ENCODE measurements around the gene FADS6. TPM values are rescaled to one million over a fixed set of nuclear protein-coding genes. Genes with fewer than 3 reads are reported as not detected.

Gene FADS6
- total and polyA plus RNA-seq, 2 donors (not counting 3 experiments of a cell fraction or from before 2014, with no cell fraction given): not detected

DNA sequence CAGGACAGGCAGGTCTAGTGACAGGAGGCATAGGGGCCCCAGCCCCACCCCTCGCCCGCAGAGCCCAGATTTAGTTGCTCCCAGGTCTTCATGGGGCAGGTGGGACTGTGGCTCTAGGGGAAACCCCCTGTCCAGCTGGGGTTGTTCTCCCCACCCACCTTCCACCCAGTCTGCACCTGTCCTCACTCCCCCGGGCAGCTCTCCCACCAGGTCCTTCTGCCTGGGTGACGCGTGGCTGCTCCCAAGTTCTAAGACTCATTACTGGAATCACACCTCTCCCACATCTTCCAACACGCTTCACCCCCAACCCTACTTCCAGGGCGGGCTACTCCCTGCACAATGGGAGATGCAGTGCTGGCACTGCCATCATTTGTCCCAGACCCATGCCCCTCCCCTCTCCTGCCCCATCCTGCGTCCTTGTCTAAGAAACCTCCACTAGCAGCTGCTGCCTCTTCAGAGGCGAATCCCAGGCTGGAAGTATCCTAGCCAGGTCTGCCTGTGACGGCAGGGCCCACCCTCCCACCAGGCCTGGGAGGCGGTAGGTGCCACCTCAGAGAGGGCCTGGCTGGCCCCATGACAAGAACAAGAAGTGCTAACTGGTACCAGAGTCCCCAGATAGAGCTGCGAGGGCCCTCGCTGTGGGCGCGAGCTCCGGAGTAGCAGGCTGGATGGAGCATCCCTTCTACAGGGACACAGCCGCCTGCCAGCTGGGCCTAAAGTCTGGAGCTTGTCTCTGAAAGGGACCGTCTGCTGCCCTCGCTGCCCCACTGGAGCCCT is 56.6 kb downstream of the FADS6 start:
- TF ChIP-seq MYC (IDR thresholded peaks at IDR 0.05; ENCODE audit: low read depth, low read length) (no peak), CTCF (IDR thresholded peaks at IDR 0.05; ENCODE audit: extremely low read depth in 1 of 2, insufficient read depth in 1 of 2, low read depth in 1 of 2, low read length in 2 of 2) (no peak), JUN (IDR thresholded peaks at IDR 0.05; ENCODE audit: borderline replicate concordance, insufficient read depth, insufficient read length, low read depth) (no peak), FOS (IDR thresholded peaks at IDR 0.05; ENCODE audit: borderline replicate concordance, insufficient read depth, low read length) (no peak), POLR2A (IDR thresholded peaks at IDR 0.05; ENCODE audit: low read depth, low read length) (no peak), POLR2AphosphoS5 (IDR thresholded peaks at IDR 0.05; ENCODE audit: insufficient read depth, low read depth, low read length) (no peak), EZH2 (IDR thresholded peaks at IDR 0.05; ENCODE audit: borderline replicate concordance, low read depth, low read length, severe bottlenecking) (no peak), GATA2 (IDR thresholded peaks at IDR 0.05; ENCODE audit: insufficient read depth, insufficient read length, low read depth, low read length) (no peak)
- TF ChIP-seq, protein P1, sequence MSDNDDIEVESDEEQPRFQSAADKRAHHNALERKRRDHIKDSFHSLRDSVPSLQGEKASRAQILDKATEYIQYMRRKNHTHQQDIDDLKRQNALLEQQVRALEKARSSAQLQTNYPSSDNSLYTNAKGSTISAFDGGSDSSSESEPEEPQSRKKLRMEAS (IDR thresholded peaks at IDR 0.05; ENCODE audit: insufficient read depth, insufficient read length): no peak
- dilution Hi-C loops (cut with MboI; ENCODE audit: extremely low pct_ligation_motif_present, low sequenced_read_pairs) (no loop called here), intact Hi-C loops (cut with micrococcal nuclease) (no loop called here)
- no peaks in the 10 kb centered on the region for H3K27me3 ChIP-seq (ENCODE audit: control insufficient read depth in 2 of 2, insufficient read depth in 2 of 2, low read length in 2 of 2)
- ChIA-PET POLR2A (no interaction called here), CTCF (no interaction called here)
- BruUV-seq (replicated peaks): no TSS peak
- DNase-seq (ENCODE audit: low read depth, low spot score): no peak
- FAIRE-seq: no peak
- no peaks in the 10 kb centered on the region for H3K36me3 ChIP-seq (ENCODE audit: control insufficient read depth in 2 of 2, extremely low read depth in 1 of 2, insufficient read depth in 2 of 2, low read length in 2 of 2)
- no peaks in the 10 kb centered on the region for H3K9me1 ChIP-seq (replicated peaks; ENCODE audit: control insufficient read depth, extremely low read depth, insufficient read depth, low read length)
- no peak overlapping the region for H3K4me3 ChIP-seq (replicated peaks in 1 of 3; ENCODE audit: insufficient read depth in 1 of 3, low read depth in 1 of 3, low read length in 3 of 3)
- H2AFZ ChIP-seq (ENCODE audit: low read depth, low read length): no peak overlapping the region
- H3K9ac ChIP-seq (replicated peaks; ENCODE audit: extremely low read depth, insufficient read depth, low read length): no peak overlapping the region
- no peaks in the 10 kb centered on the region for H4K20me1 ChIP-seq (replicated peaks; ENCODE audit: control insufficient read depth, extremely low read depth, insufficient read depth, low read length)
- H3K4me2 ChIP-seq (ENCODE audit: insufficient read depth, low read length): no peak overlapping the region
- no peaks in the 10 kb centered on the region for H3K79me2 ChIP-seq (ENCODE audit: control insufficient read depth, insufficient read depth, low read length)
- H3K27ac ChIP-seq (ENCODE audit: insufficient read depth, low read depth, low read length): no peak overlapping the region
- no peaks in the 10 kb centered on the region for H3K4me1 ChIP-seq (ENCODE audit: control insufficient read depth, extremely low read depth, insufficient read depth, low read length)
- H3K9me3 ChIP-seq (replicated peaks; ENCODE audit: control insufficient read depth, insufficient read depth, low read length): no peaks in the 10 kb centered on the region

Data from endothelial cell of umbilical vein (primary cell).